ENCODE data around the gene GRIK4.

DNA sequence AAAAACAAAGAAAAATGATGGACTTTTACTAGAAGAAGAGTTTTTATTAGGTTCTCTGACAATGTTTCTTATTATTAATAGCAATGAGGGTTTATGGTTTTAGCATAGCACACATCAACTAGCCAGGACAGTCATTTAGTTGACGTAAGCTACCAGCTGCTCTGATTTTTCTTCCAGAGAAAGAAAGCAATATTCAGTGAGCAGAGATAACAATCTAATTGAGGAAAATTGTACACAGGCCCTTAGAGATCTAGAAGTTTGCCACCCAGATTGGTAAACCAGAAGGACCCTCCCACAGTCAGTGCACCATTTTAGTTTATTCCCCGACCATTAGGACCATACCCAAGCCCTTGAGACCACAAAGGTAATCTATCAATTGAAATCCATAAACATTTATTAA is 483.6 kb downstream of the GRIK4 start:
- TF ChIP-seq GATA2 (IDR thresholded peaks at IDR 0.05; ENCODE audit: low read depth, low read length) (peak; percentile 91), GATA3 (IDR thresholded peaks at IDR 0.05; ENCODE audit: low read depth, low read length) (peak; percentile 92)
